Bronchial epithelial cell (primary cell): Measurements from ENCODE around the gene TDRD12. TPM values are rescaled to one million over a fixed set of nuclear protein-coding genes. Genes with fewer than 3 reads are reported as not detected.

Experiments
- DNase-seq: peaks from one replicate; pipeline ENCODE4 v3.0.0-alpha.2; 2010; ENCODE audit warnings: low read depth
- FAIRE-seq: peaks from 2 replicates; lab custom pipeline; 2011; peaks lifted over from hg19 to GRCh38; lab: Jason Lieb, UNC
- H3K27me3 ChIP-seq: 2 replicates; pipeline ENCODE4 v1.5.1; 2011; ENCODE audit warnings: low read length; ENCODE audit not compliant: control insufficient read depth, insufficient read depth
- H3K36me3 ChIP-seq: 2 replicates; pipeline ENCODE4 v1.5.1; 2011; ENCODE audit warnings: low read length; ENCODE audit not compliant: control insufficient read depth, insufficient read depth
- H3K4me3 ChIP-seq: 2 replicates; pipeline ENCODE4 v1.5.1; 2011; ENCODE audit warnings: mild to moderate bottlenecking, low read depth, low read length, control low read depth
- CTCF ChIP-seq: IDR thresholded peaks from 2 replicates; pipeline ENCODE4 v1.5.1; 2011; ENCODE audit warnings: mild to moderate bottlenecking, moderate library complexity, low read length, control low read depth, inconsistent platforms; ENCODE audit not compliant: insufficient read depth, severe bottlenecking
- total RNA-seq: library from RNA; depleted of rRNA; stranded (reverse); fragments of >200 nt; gene quantifications from 2 replicates; pipeline ENCODE4 v1.2.1, GENCODE V29; 2014

The TDRD12 gene
- total RNA-seq, 1 donor from 2014 or later, result 1.6 TPM

- no peak overlapping the region for H3K4me3 ChIP-seq
- no peak for TF ChIP-seq CTCF
- FAIRE-seq (no peak), DNase-seq (no peak)
- H3K27me3 ChIP-seq, result no peaks in the 10 kb centered on the region
- no peaks in the 10 kb centered on the region for H3K36me3 ChIP-seq
Observed at GRCh38 chr19:32814624-32815023, 95.1 kb downstream of the TDRD12 start.

- Histone ChIP-seq H3K4me3 (no peak overlapping the region), H3K27me3 (no peaks in the 10 kb centered on the region), H3K36me3 (no peaks in the 10 kb centered on the region)
- FAIRE-seq (no peak), DNase-seq (no peak)
- TF ChIP-seq CTCF, result no peak
Observed at GRCh38 chr19:32816555-32817099, 97.1 kb downstream of the TDRD12 start.

- H3K36me3 ChIP-seq, result no peaks in the 10 kb centered on the region
- H3K4me3 ChIP-seq, result no peak overlapping the region
- FAIRE-seq (no peak), DNase-seq (no peak)
- no peaks in the 10 kb centered on the region for H3K27me3 ChIP-seq
- TF ChIP-seq CTCF, result no peak
Observed at GRCh38 chr19:32817569-32818476, 98.3 kb downstream of the TDRD12 start.

- TF ChIP-seq CTCF, result no peak
- FAIRE-seq, result peak; percentile 23
- H3K36me3 ChIP-seq, result no peaks in the 10 kb centered on the region
- no peaks in the 10 kb centered on the region for H3K27me3 ChIP-seq
- no peak for DNase-seq
- no peak overlapping the region for H3K4me3 ChIP-seq
Observed at GRCh38 chr19:32818536-32818935, 99.0 kb downstream of the TDRD12 start.

DNA sequence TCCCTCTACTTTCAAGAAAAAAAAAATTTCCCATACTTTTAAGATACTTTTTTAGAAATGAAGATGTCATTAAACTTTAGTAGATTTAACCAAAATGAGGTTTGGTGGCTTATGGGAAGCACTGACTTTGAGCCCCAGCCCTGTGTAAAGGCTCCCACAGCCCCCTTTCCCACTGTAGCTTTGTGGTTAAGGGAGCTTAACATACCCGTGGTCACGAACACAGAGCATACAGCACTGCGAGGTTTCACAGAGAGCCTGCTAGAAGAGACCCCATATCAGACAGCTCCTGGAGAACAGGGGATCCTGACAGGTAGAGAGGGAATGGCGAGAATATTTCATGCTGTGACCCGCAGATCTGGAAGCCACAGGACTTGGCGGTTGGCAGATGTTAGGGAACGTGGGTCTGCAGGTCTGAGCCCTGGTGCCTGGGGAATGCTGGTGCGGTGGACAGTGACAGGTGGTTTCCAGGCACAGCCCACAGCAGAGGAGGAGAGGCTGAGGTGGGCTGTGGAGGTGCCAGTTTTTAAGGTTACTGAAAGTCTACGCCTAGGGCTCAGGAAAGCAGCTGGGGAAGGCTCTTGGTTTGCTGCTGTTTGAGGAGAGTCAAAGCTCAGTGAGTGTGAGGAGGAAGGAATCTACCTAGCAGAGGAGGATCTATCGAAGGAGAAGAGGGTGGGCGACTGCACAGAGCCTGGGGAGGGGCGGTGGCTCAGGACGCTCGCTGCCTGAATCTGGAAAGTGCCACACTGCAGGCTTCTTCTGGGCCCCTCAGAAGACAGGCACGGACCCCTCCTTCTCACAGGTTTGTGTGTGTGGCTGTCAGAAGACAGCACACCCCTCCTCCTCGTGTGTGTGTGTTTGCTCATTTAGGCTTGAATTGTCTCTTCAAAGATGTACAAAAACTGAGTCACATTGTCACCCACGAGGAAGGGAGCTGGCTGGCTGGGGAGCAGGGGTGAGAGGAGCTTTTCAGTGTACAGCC, 100.1 kb downstream of the TDRD12 start:
- H3K27me3 ChIP-seq, result no peaks in the 10 kb centered on the region
- H3K4me3 ChIP-seq, result no peak overlapping the region
- TF ChIP-seq CTCF, result no peak
- H3K36me3 ChIP-seq, result no peaks in the 10 kb centered on the region
- no peak for DNase-seq
- FAIRE-seq, result no peak
